Smooth muscle cell (in vitro differentiated cells): Measurements from ENCODE around the gene CDRT4. TPM values are rescaled to one million over a fixed set of nuclear protein-coding genes. Genes with fewer than 3 reads are reported as not detected.

ENCODE experiments used
- DNase-seq: peaks from one replicate; lab custom pipeline; 2025; ENCODE audit not compliant: unreplicated experiment; lab: John Stamatoyannopoulos, UW
- H2AFZ ChIP-seq: fragments of 200-600 bp; sonication (generic); 2 replicates; pipeline ENCODE4 v1.6.0; 2016; ENCODE audit warnings: antibody characterized with exemption, low read depth, mild to moderate bottlenecking
- H3F3A ChIP-seq: fragments of 200-600 bp; sonication (generic); 2 replicates; pipeline ENCODE4 v1.6.0; 2017; ENCODE audit warnings: antibody characterized with exemption, low read depth
- H3K27ac ChIP-seq: fragments of 200-600 bp; sonication (generic); 2 replicates; pipeline ENCODE4 v1.5.1; 2016; ENCODE audit warnings: low read depth, mild to moderate bottlenecking
- H3K27me3 ChIP-seq: fragments of 200-600 bp; sonication (generic); 2 replicates; pipeline ENCODE4 v1.6.1; 2016; ENCODE audit warnings: low read depth, mild to moderate bottlenecking
- H3K36me3 ChIP-seq: fragments of 200-600 bp; sonication (generic); 2 replicates; pipeline ENCODE4 v1.5.1; 2016; ENCODE audit warnings: low read depth
- H3K4me1 ChIP-seq: fragments of 200-600 bp; sonication (generic); 2 replicates; pipeline ENCODE4 v1.5.1; 2016; ENCODE audit warnings: low read depth
- H3K4me2 ChIP-seq: fragments of 200-600 bp; sonication (generic); 2 replicates; pipeline ENCODE4 v1.6.0; 2016; ENCODE audit warnings: mild to moderate bottlenecking
- H3K4me3 ChIP-seq: fragments of 200-600 bp; sonication (generic); 2 replicates; pipeline ENCODE4 v1.5.1; 2016; ENCODE audit warnings: mild to moderate bottlenecking
- H3K79me2 ChIP-seq: fragments of 200-600 bp; sonication (generic); 2 replicates; pipeline ENCODE4 v1.6.0; 2016; ENCODE audit warnings: low read depth, mild to moderate bottlenecking
- H3K9ac ChIP-seq: fragments of 200-600 bp; sonication (generic); 2 replicates; pipeline ENCODE4 v1.6.0; 2016; ENCODE audit warnings: low read depth
- H3K9me3 ChIP-seq: fragments of 200-600 bp; sonication (generic); replicated peaks from 2 replicates; pipeline ENCODE4 v1.5.1; 2016; ENCODE audit warnings: low read depth
- H4K20me1 ChIP-seq: fragments of 200-600 bp; sonication (generic); 2 replicates; pipeline ENCODE4 v1.6.0; 2016; ENCODE audit warnings: low read depth
- CTCF ChIP-seq: fragments of 200-600 bp; sonication (generic); IDR thresholded peaks from 2 replicates; pipeline ENCODE4 v1.5.1; 2017; ENCODE audit warnings: borderline replicate concordance, mild to moderate bottlenecking, antibody characterized with exemption; ENCODE audit not compliant: insufficient read depth, poor library complexity, severe bottlenecking
- WGBS: methylation state at CpG from one replicate; pipeline ENCODE4 v1.1.7; 2016; ENCODE audit warnings: low lambda C conversion rate; 5-methylcytosine and 5-hydroxymethylcytosine counted together
- polyA plus RNA-seq: library from polyadenylated mRNA; unstranded; fragments of >200 nt; fragmentation: Nextera tagmentation; extraction: Ambion mirVana; gene quantifications from 2 replicates; pipeline ENCODE4 v1.2.1, GENCODE V29; 2016
- total RNA-seq: library from RNA; depleted of rRNA; stranded (reverse); fragments of >200 nt; gene quantifications from 2 replicates; pipeline ENCODE4 v1.2.3, GENCODE V29; 2014

Gene CDRT4
- total and polyA plus RNA-seq, 2 experiments from 2014 or later: 0.45 to 4.2 TPM

- H3F3A ChIP-seq: peaks cover 4% of the 10 kb centered on the region
- peak overlapping the region; percentile 70 for H3K4me2 ChIP-seq
- 9% methylated on average over 5 of the region's 5 CpGs for WGBS
- H3K79me2 ChIP-seq: no peaks in the 10 kb centered on the region
- H3K9me3 ChIP-seq: no peaks in the 10 kb centered on the region
- H3K9ac ChIP-seq: no peak overlapping the region
- H3K27ac ChIP-seq: peak overlapping the region; percentile 84
- H3K4me1 ChIP-seq: peaks cover 6% of the 10 kb centered on the region
- no peaks in the 10 kb centered on the region for H3K36me3 ChIP-seq
- TF ChIP-seq CTCF: no peak
- H2AFZ ChIP-seq: peak overlapping the region; percentile 74
- DNase-seq: no peak
- no peak overlapping the region for H3K4me3 ChIP-seq
- no peaks in the 10 kb centered on the region for H4K20me1 ChIP-seq
- no peaks in the 10 kb centered on the region for H3K27me3 ChIP-seq
Measured at GRCh38 chr17:15398736-15399331, 68.6 kb downstream of the CDRT4 start.

- Histone ChIP-seq H3K79me2 (no peaks in the 10 kb centered on the region), H3K4me3 (no peak overlapping the region)
- no peak for DNase-seq
Measured at GRCh38 chr17:15398291-15398690, 69.1 kb downstream of the CDRT4 start.

GRCh38 chr17:15397620-15398019 lies 69.8 kb downstream of the CDRT4 start:
- Histone ChIP-seq H2AFZ (no peak overlapping the region), H3K4me1 (peaks cover 6% of the 10 kb centered on the region), H3F3A (peaks cover 4% of the 10 kb centered on the region), H3K36me3 (no peaks in the 10 kb centered on the region), H4K20me1 (no peaks in the 10 kb centered on the region), H3K79me2 (no peaks in the 10 kb centered on the region), H3K27me3 (no peaks in the 10 kb centered on the region), H3K9me3 (no peaks in the 10 kb centered on the region), H3K27ac (no peak overlapping the region), H3K4me3 (no peak overlapping the region), H3K9ac (no peak overlapping the region), H3K4me2 (peak overlapping the region; percentile 70)
- no peak for DNase-seq
- no peak for TF ChIP-seq CTCF
- 62% methylated on average over 5 of the region's 5 CpGs for WGBS

More at GRCh38 chr17:15398291-15398690, 69.1 kb downstream of the CDRT4 start:
- no peaks in the 10 kb centered on the region for H3K36me3 ChIP-seq
- peak overlapping the region; percentile 84 for H3K27ac ChIP-seq
- H3F3A ChIP-seq: peaks cover 4% of the 10 kb centered on the region
- no peaks in the 10 kb centered on the region for H3K27me3 ChIP-seq
- WGBS: 17% methylated on average over 6 of the region's 6 CpGs
- H4K20me1 ChIP-seq: no peaks in the 10 kb centered on the region
- peak overlapping the region; percentile 70 for H3K4me2 ChIP-seq
- no peak overlapping the region for H3K9ac ChIP-seq
- no peaks in the 10 kb centered on the region for H3K9me3 ChIP-seq
- peaks cover 6% of the 10 kb centered on the region for H3K4me1 ChIP-seq
- TF ChIP-seq CTCF: no peak
- no peak overlapping the region for H2AFZ ChIP-seq

GRCh38 chr17:15395091-15395490 lies 72.3 kb downstream of the CDRT4 start:
- Histone ChIP-seq H2AFZ (no peak overlapping the region), H3K9ac (no peak overlapping the region), H3K4me1 (peaks cover 6% of the 10 kb centered on the region), H3K4me2 (no peak overlapping the region), H3K27ac (no peak overlapping the region), H3K27me3 (no peaks in the 10 kb centered on the region), H4K20me1 (no peaks in the 10 kb centered on the region), H3K9me3 (no peaks in the 10 kb centered on the region), H3K79me2 (no peaks in the 10 kb centered on the region), H3F3A (peaks cover 4% of the 10 kb centered on the region), H3K4me3 (no peak overlapping the region), H3K36me3 (no peaks in the 10 kb centered on the region)
- no peak for DNase-seq
- no peak for TF ChIP-seq CTCF
- 72% methylated on average over 4 of the region's 4 CpGs for WGBS
